A673 (cell line): ENCODE measurements around the gene SHISAL1. TPM values are rescaled to one million over a fixed set of nuclear protein-coding genes. Genes with fewer than 3 reads are reported as not detected.

ENCODE experiments used
- BruUV-seq: library from RNA; stranded (reverse); fragments of 400-500 nt; replicated peaks from 2 replicates; lab custom pipeline; 2021; lab: Mats Ljungman, UMichigan
- CTCF ChIA-PET: fragments of 300-600 bp; sonication (Branson Sonifier 250); formaldehyde crosslinking; loops from one replicate; lab custom pipeline; 2022; ENCODE audit warnings: antibody characterized with exemption; lab: Charles Lee
- POLR2A ChIA-PET: fragments of 300-600 bp; sonication (Branson Sonifier 250); formaldehyde crosslinking; loops from one replicate; lab custom pipeline; 2022; ENCODE audit warnings: antibody characterized with exemption; ENCODE audit not compliant: low non-redundant PET; lab: Charles Lee
- DNase-seq: peaks from one replicate; pipeline ENCODE4 v3.0.0-alpha.2; 2015; ENCODE audit warnings: low spot score
- H3K27ac ChIP-seq: fragments of 200-600 bp; sonication (generic); 2 replicates; pipeline ENCODE4 v1.5.1; 2016; ENCODE audit warnings: mixed run types, low read depth, mild to moderate bottlenecking, mixed read lengths, antibody characterized with exemption, low read length; ENCODE audit not compliant: poor library complexity, severe bottlenecking
- H3K27me3 ChIP-seq: fragments of 200-600 bp; sonication (generic); replicated peaks from 2 replicates; pipeline ENCODE4 v1.6.1; 2017; ENCODE audit warnings: mixed run types, low read depth, mild to moderate bottlenecking, mixed read lengths, antibody characterized with exemption, low read length; ENCODE audit not compliant: insufficient read depth, poor library complexity
- H3K36me3 ChIP-seq: fragments of 200-600 bp; sonication (generic); 2 replicates; pipeline ENCODE4 v1.6.1; 2016; ENCODE audit warnings: mixed run types, mild to moderate bottlenecking, mixed read lengths, antibody characterized with exemption, low read length; ENCODE audit not compliant: insufficient read depth, poor library complexity, severe bottlenecking
- H3K4me1 ChIP-seq: fragments of 200-600 bp; sonication (generic); 2 replicates; pipeline ENCODE4 v1.6.1; 2017; ENCODE audit warnings: mixed run types, mild to moderate bottlenecking, mixed read lengths, antibody characterized with exemption, low read length; ENCODE audit not compliant: insufficient read depth, poor library complexity, severe bottlenecking
- H3K4me3 ChIP-seq: fragments of 200-600 bp; sonication (generic); 2 replicates; pipeline ENCODE4 v1.5.1; 2016; ENCODE audit warnings: low read depth, mixed run types, mild to moderate bottlenecking, mixed read lengths, low read length; ENCODE audit not compliant: poor library complexity, severe bottlenecking
- H3K9me3 ChIP-seq: fragments of 200-600 bp; sonication (generic); 2 replicates; pipeline ENCODE4 v1.6.1; 2016; ENCODE audit warnings: mixed run types, low read depth, mild to moderate bottlenecking, mixed read lengths, antibody characterized with exemption, low read length; ENCODE audit not compliant: poor library complexity, severe bottlenecking
- EZH2 ChIP-seq: fragments of 200-600 bp; sonication (generic); IDR thresholded peaks from 2 replicates; pipeline ENCODE4 v1.6.1; 2017; ENCODE audit warnings: borderline replicate concordance, low read depth, mild to moderate bottlenecking, mixed read lengths, antibody characterized with exemption, low read length; ENCODE audit not compliant: poor library complexity, severe bottlenecking
- intact Hi-C: fragments of 100-400 bp; cut with micrococcal nuclease; formaldehyde crosslinking; loops from one replicate; pipeline ENCODE4 v1.10.0; 2022; ENCODE audit not compliant: unreplicated experiment
- total RNA-seq: library from RNA; stranded (reverse); gene quantifications from 2 replicates; pipeline ENCODE4 v1.2.3, GENCODE V29; 2021
- TF ChIP-seq, protein P1 (sequence below): fragments of 300-800, 200-600 bp; sonication (generic); conservative IDR thresholded peaks from 2 replicates; pipeline ENCODE4 v1.5.1; 2017; ENCODE audit warnings: low read depth, mild to moderate bottlenecking, antibody characterized with exemption, low read length, moderate library complexity, mixed read lengths

The SHISAL1 gene
- total RNA-seq, 1 experiment from 2014 or later = 1.8 TPM

DNA sequence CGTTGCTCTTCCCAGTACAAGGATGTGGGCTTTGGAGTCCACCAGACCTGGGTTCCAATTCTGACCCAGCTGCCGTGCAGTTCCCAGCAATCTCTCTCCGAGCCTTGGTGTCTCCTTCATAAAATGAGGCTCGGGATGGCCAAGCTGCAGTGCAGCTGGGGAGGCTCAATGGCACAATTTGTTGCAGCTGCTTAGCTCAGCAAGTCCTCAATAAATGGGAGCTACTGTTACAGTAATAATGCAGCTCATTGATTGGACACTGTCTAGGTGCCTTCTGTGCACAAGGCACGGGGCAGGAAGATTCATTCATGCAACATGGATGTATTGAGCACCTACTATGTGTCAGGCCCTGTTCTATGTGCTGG, 37.1 kb downstream of the SHISAL1 start:
- H3K27ac ChIP-seq = no peak overlapping the region
- no peaks in the 10 kb centered on the region for H3K4me1 ChIP-seq
- ChIA-PET CTCF (no interaction called here), POLR2A (interaction anchor here (0.6 kb wide), 1 partner anchor 102 kb away, joined by 3 read pairs; no protein-coding TSS in a partner anchor)
- no peak overlapping the region for H3K4me3 ChIP-seq
- H3K36me3 ChIP-seq = no peaks in the 10 kb centered on the region
- intact Hi-C loops = no loop called here
- no peaks in the 10 kb centered on the region for H3K9me3 ChIP-seq
- TF ChIP-seq EZH2 = no peak
- TF ChIP-seq, protein P1, sequence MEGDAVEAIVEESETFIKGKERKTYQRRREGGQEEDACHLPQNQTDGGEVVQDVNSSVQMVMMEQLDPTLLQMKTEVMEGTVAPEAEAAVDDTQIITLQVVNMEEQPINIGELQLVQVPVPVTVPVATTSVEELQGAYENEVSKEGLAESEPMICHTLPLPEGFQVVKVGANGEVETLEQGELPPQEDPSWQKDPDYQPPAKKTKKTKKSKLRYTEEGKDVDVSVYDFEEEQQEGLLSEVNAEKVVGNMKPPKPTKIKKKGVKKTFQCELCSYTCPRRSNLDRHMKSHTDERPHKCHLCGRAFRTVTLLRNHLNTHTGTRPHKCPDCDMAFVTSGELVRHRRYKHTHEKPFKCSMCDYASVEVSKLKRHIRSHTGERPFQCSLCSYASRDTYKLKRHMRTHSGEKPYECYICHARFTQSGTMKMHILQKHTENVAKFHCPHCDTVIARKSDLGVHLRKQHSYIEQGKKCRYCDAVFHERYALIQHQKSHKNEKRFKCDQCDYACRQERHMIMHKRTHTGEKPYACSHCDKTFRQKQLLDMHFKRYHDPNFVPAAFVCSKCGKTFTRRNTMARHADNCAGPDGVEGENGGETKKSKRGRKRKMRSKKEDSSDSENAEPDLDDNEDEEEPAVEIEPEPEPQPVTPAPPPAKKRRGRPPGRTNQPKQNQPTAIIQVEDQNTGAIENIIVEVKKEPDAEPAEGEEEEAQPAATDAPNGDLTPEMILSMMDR = no peak
- BruUV-seq = no TSS peak
- H3K27me3 ChIP-seq = no peaks in the 10 kb centered on the region
- DNase-seq = no peak

DNA sequence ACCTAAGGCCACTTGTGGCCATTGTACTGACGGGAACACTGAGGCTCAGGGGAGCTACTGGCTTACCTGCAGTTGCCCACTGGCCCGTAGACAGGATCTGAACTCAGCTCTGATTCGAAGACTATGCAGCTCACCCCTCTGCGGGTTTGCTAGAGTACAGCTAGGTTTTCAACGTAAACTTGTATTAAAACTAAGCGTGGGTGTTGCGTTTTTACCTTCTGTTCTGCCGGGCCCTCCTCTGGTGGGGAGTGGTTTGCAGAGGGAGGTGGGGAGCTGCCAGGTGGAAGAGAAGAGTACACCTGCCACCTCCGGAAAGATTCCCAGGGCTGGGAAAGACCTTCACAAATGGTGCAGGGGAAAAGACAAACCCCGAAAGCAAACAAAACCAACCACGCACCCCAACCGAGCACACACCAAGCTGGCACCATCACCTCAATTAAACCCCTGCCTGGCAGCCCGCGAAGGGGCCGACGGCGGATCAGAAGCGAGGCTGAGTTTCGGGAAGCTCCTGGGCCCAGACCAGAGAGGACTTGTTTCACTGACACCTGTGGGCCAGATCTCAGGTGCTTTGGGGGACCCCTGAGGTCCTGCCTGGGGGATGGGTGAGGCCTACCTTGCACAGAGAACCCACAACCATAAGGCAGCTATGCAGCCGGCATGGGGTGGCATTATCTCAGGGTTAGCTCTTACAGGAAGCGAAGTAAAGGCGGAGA, 37.7 kb downstream of the SHISAL1 start:
- ChIA-PET POLR2A (interaction anchor here (0.6 kb wide), 1 partner anchor 101 kb away, joined by 3 read pairs; no protein-coding TSS in a partner anchor), CTCF (no interaction called here)
- intact Hi-C loops = no loop called here
- H3K27me3 ChIP-seq = no peaks in the 10 kb centered on the region
- H3K27ac ChIP-seq = no peak overlapping the region
- no TSS peak for BruUV-seq
- H3K9me3 ChIP-seq = no peaks in the 10 kb centered on the region
- no peak for DNase-seq
- H3K4me3 ChIP-seq = no peak overlapping the region
- TF ChIP-seq, protein P1 = no peak
- TF ChIP-seq EZH2 = no peak
- H3K36me3 ChIP-seq = no peaks in the 10 kb centered on the region
- H3K4me1 ChIP-seq = no peaks in the 10 kb centered on the region

DNA sequence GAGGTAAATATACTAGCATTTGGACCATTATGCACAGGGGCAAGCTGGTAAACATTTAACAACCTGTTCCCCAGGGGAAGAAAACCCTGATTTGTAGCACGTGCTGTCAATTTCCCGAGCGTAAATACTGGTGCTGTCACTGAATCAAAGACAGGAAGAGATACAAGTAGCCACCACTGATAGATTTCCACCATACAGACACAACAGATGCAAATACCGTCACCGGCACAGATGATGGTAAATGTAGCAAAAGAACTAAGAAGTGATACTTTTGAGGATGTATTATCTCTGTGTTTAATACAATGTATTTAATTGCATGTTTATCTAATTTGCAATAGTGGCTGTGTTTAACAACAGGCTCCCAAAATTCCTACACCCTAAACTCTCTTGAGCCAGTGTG, 39.6 kb downstream of the SHISAL1 start:
- Histone ChIP-seq H3K27ac (no peak overlapping the region), H3K27me3 (no peaks in the 10 kb centered on the region), H3K4me1 (no peaks in the 10 kb centered on the region), H3K36me3 (no peaks in the 10 kb centered on the region), H3K9me3 (no peaks in the 10 kb centered on the region), H3K4me3 (no peak overlapping the region)
- BruUV-seq = no TSS peak
- POLR2A ChIA-PET = no interaction called here
- intact Hi-C loops = no loop called here
- TF ChIP-seq EZH2 = no peak
- TF ChIP-seq, protein P1 = no peak
- no peak for DNase-seq
- CTCF ChIA-PET = no interaction called here
